ENCODE results near the gene TACC3.

Gene TACC3

DNA sequence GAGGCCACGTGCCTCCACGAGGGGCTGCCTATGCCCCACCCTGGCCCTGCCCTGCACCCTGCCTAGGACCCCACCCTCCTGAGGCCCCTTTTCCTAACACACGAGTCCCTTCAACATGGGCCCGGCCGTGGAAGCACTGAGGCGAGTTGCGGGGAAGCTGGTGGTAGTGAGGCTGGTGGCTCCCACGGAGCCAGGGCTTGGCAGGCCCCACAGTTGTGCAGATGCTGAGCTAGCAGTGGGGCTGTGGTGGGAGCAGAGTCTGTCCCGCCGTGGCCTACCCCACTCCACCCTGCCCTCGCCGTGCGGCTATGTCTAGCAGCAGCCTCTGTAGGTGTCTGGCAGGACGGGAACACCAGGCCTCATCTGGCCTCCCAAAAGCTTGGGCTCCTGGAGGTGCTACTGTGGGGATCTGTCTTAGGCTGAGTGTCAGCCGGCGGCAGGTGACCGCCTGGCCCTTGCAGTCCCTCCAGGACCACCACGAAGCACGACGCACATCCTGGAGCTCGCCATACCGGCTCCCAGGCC lies 18.8 kb downstream of the TACC3 start:
- no peak overlapping the region for H3K18ac ChIP-seq (ENCODE audit: low read depth in 1 of 2, low read length in 2 of 2)
- H3K14ac ChIP-seq (ENCODE audit: low read length in 2 of 2): no peak overlapping the region
- no peak overlapping the region for H2AFZ ChIP-seq (ENCODE audit: low read depth, low read length)
- no peak overlapping the region for H2AK5ac ChIP-seq (ENCODE audit: low read length, severe bottlenecking)
- H3K9me3 ChIP-seq (ENCODE audit: control insufficient read depth, low read length): peaks cover 25% of the 10 kb centered on the region
- H3K4me1 ChIP-seq (ENCODE audit: control insufficient read depth, insufficient read depth, low read depth, low read length): no peaks in the 10 kb centered on the region
- no peak for DNase-seq
- no peak overlapping the region for H3K4me3 ChIP-seq (ENCODE audit: insufficient read depth in 1 of 2, low read depth in 1 of 2, low read length in 2 of 2)
- H3K27me3 ChIP-seq (ENCODE audit: control insufficient read depth in 1 of 2, insufficient read depth in 1 of 2, low read length in 2 of 2): no peaks in the 10 kb centered on the region
- over 99% methylated on average over 20 of the region's 22 CpGs for WGBS
- no peak overlapping the region for H2BK5ac ChIP-seq (ENCODE audit: low read depth, low read length, poor library complexity, severe bottlenecking)
- peaks cover 45 to 87% of the 10 kb centered on the region in 2 experiments for H3K36me3 ChIP-seq (ENCODE audit: control insufficient read depth in 1 of 2, insufficient read depth in 2 of 2, low read depth in 1 of 2, low read length in 2 of 2)
- H3K23ac ChIP-seq (ENCODE audit: low read length in 2 of 2): no peak overlapping the region
- H3K4me2 ChIP-seq (ENCODE audit: low read length, poor library complexity, severe bottlenecking): no peak overlapping the region
- peak overlapping the region in 1 of 2 experiments; percentile 15 for H3K4ac ChIP-seq (ENCODE audit: low read depth in 1 of 2, low read length in 2 of 2)
- no peak overlapping the region for H2BK15ac ChIP-seq (ENCODE audit: low read depth, poor library complexity, severe bottlenecking)
- H4K91ac ChIP-seq (ENCODE audit: low read length): no peak overlapping the region
- no peak overlapping the region for H2BK12ac ChIP-seq (ENCODE audit: low read length in 2 of 2)
- H4K8ac ChIP-seq (ENCODE audit: low read length): peak overlapping the region; percentile 19
- no peak overlapping the region for H3K9ac ChIP-seq (ENCODE audit: low read length)
- H3K79me1 ChIP-seq (replicated peaks; ENCODE audit: low read length, poor library complexity, severe bottlenecking): peaks cover 40% of the 10 kb centered on the region
- no peak overlapping the region for H3K27ac ChIP-seq (ENCODE audit: low read length, poor library complexity, severe bottlenecking)
- H2BK120ac ChIP-seq (ENCODE audit: low read depth, low read length): no peak overlapping the region

DNA sequence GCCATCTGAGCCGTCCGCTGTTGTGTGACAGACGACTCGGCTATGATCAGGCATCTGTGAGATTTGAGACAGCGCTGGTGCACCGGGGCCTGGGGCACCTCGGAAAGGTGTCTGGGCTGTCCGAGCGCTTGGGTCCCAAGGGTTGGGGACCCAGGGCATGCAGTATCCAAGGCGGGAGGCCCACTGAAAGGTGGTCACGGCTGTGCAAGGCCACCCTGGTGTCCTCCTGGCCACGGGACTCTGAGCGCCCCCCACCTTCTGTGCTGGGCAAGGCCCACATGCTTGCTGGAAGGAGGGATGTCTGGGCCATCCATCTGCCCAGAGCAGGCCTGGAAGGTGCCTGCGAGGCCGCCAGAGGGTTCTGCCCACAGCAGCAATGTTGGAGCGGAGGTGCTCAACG lies 19.9 kb downstream of the TACC3 start:
- Histone ChIP-seq H2BK12ac (ENCODE audit: low read length in 2 of 2) (no peak overlapping the region), H2AK5ac (ENCODE audit: low read length, severe bottlenecking) (no peak overlapping the region), H3K9me3 (ENCODE audit: control insufficient read depth, low read length) (peaks cover 25% of the 10 kb centered on the region), H2BK5ac (ENCODE audit: low read depth, low read length, poor library complexity, severe bottlenecking) (no peak overlapping the region), H3K9ac (ENCODE audit: low read length) (no peak overlapping the region), H3K4me2 (ENCODE audit: low read length, poor library complexity, severe bottlenecking) (no peak overlapping the region), H3K4ac (ENCODE audit: low read depth in 1 of 2, low read length in 2 of 2) (no peak overlapping the region), H3K18ac (ENCODE audit: low read depth in 1 of 2, low read length in 2 of 2) (no peak overlapping the region), H3K14ac (ENCODE audit: low read length in 2 of 2) (no peak overlapping the region), H4K8ac (ENCODE audit: low read length) (no peak overlapping the region), H3K36me3 (ENCODE audit: control insufficient read depth in 1 of 2, insufficient read depth in 2 of 2, low read depth in 1 of 2, low read length in 2 of 2) (peaks cover 38 to 82% of the 10 kb centered on the region in 2 experiments), H2BK15ac (ENCODE audit: low read depth, poor library complexity, severe bottlenecking) (no peak overlapping the region), H2BK120ac (ENCODE audit: low read depth, low read length) (no peak overlapping the region), H2AFZ (ENCODE audit: low read depth, low read length) (no peak overlapping the region), H4K91ac (ENCODE audit: low read length) (no peak overlapping the region), H3K27ac (ENCODE audit: low read length, poor library complexity, severe bottlenecking) (no peak overlapping the region), H3K4me1 (ENCODE audit: control insufficient read depth, insufficient read depth, low read depth, low read length) (no peaks in the 10 kb centered on the region), H3K27me3 (ENCODE audit: control insufficient read depth in 1 of 2, insufficient read depth in 1 of 2, low read length in 2 of 2) (no peaks in the 10 kb centered on the region), H3K79me1 (replicated peaks; ENCODE audit: low read length, poor library complexity, severe bottlenecking) (peaks cover 35% of the 10 kb centered on the region), H3K23ac (ENCODE audit: low read length in 2 of 2) (no peak overlapping the region), H3K4me3 (ENCODE audit: insufficient read depth in 1 of 2, low read depth in 1 of 2, low read length in 2 of 2) (no peak overlapping the region)
- WGBS: 92% methylated on average over 17 of the region's 17 CpGs
- no peak for DNase-seq

DNA sequence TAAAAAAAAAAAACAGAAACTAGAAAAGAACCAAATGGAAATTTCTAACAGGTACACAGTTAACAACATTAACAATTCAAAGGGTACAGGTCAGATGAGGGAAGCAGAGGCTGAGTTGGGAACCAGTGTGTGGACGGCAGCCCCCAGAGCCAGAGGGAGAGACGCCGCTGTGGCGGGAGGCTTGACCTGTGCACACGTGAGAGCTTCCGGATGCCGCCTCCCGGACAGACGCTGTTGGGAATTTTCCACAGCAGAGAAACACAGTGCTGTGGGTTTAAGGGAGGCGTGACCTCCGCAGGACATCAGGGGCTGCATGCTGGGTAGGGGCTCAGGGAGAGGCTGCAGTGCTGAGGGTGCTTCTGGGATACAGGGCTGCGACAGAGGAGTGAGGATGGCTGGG lies 22.2 kb downstream of the TACC3 start:
- no peak overlapping the region for H2BK15ac ChIP-seq (ENCODE audit: low read depth, poor library complexity, severe bottlenecking)
- H3K23ac ChIP-seq (ENCODE audit: low read length in 2 of 2): no peak overlapping the region
- no peak overlapping the region for H2BK12ac ChIP-seq (ENCODE audit: low read length in 2 of 2)
- H3K36me3 ChIP-seq (ENCODE audit: control insufficient read depth in 1 of 2, insufficient read depth in 2 of 2, low read depth in 1 of 2, low read length in 2 of 2): peaks cover 15 to 58% of the 10 kb centered on the region in 2 experiments
- H2BK120ac ChIP-seq (ENCODE audit: low read depth, low read length): no peak overlapping the region
- H3K18ac ChIP-seq (ENCODE audit: low read depth in 1 of 2, low read length in 2 of 2): no peak overlapping the region
- H3K4me1 ChIP-seq (ENCODE audit: control insufficient read depth, insufficient read depth, low read depth, low read length): peaks cover 12% of the 10 kb centered on the region
- no peak overlapping the region for H3K9ac ChIP-seq (ENCODE audit: low read length)
- H3K4ac ChIP-seq (ENCODE audit: low read depth in 1 of 2, low read length in 2 of 2): no peak overlapping the region
- no peak overlapping the region for H4K8ac ChIP-seq (ENCODE audit: low read length)
- no peak overlapping the region for H2BK5ac ChIP-seq (ENCODE audit: low read depth, low read length, poor library complexity, severe bottlenecking)
- H3K27ac ChIP-seq (ENCODE audit: low read length, poor library complexity, severe bottlenecking): no peak overlapping the region
- peaks cover 0 to 7% of the 10 kb centered on the region in 2 experiments for H3K27me3 ChIP-seq (ENCODE audit: control insufficient read depth in 1 of 2, insufficient read depth in 1 of 2, low read length in 2 of 2)
- H3K79me1 ChIP-seq (replicated peaks; ENCODE audit: low read length, poor library complexity, severe bottlenecking): peaks cover 18% of the 10 kb centered on the region
- H4K91ac ChIP-seq (ENCODE audit: low read length): no peak overlapping the region
- no peak overlapping the region for H3K4me2 ChIP-seq (ENCODE audit: low read length, poor library complexity, severe bottlenecking)
- H2AK5ac ChIP-seq (ENCODE audit: low read length, severe bottlenecking): no peak overlapping the region
- H3K4me3 ChIP-seq (ENCODE audit: insufficient read depth in 1 of 2, low read depth in 1 of 2, low read length in 2 of 2): no peak overlapping the region
- DNase-seq: no peak
- H2AFZ ChIP-seq (ENCODE audit: low read depth, low read length): no peak overlapping the region
- H3K14ac ChIP-seq (ENCODE audit: low read length in 2 of 2): no peak overlapping the region
- WGBS: 73% methylated on average over 12 of the region's 12 CpGs
- peaks cover 7% of the 10 kb centered on the region for H3K9me3 ChIP-seq (ENCODE audit: control insufficient read depth, low read length)

DNA sequence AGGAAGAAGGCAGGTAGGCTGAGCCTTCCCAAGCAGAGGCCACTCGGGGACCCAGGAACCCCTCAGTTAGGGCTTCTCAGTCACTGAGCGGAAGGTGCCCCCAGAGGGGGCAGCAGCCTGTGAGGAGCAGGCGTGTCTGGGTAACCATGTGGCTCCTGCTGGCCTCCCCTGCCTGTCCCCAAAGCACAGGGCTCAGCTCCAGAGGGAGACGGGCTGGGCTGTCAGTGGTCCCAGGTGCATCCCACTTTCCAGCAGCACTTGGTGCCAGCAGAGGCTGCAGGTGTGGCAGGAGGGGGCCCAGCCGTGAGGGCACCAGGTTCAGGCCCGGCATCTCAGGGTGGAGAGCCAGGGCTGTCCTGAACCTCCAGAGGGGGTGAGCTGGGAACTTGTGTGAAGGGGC lies 22.7 kb downstream of the TACC3 start:
- Histone ChIP-seq H3K4me3 (ENCODE audit: insufficient read depth in 1 of 2, low read depth in 1 of 2, low read length in 2 of 2) (no peak overlapping the region), H3K4me2 (ENCODE audit: low read length, poor library complexity, severe bottlenecking) (no peak overlapping the region), H3K14ac (ENCODE audit: low read length in 2 of 2) (no peak overlapping the region), H4K8ac (ENCODE audit: low read length) (no peak overlapping the region), H3K27me3 (ENCODE audit: control insufficient read depth in 1 of 2, insufficient read depth in 1 of 2, low read length in 2 of 2) (peaks cover 0 to 7% of the 10 kb centered on the region in 2 experiments), H3K4ac (ENCODE audit: low read depth in 1 of 2, low read length in 2 of 2) (no peak overlapping the region), H3K4me1 (ENCODE audit: control insufficient read depth, insufficient read depth, low read depth, low read length) (peaks cover 12% of the 10 kb centered on the region), H2BK12ac (ENCODE audit: low read length in 2 of 2) (no peak overlapping the region), H3K9me3 (ENCODE audit: control insufficient read depth, low read length) (peaks cover 4% of the 10 kb centered on the region), H2AFZ (ENCODE audit: low read depth, low read length) (no peak overlapping the region), H2AK5ac (ENCODE audit: low read length, severe bottlenecking) (no peak overlapping the region), H2BK5ac (ENCODE audit: low read depth, low read length, poor library complexity, severe bottlenecking) (no peak overlapping the region), H4K91ac (ENCODE audit: low read length) (no peak overlapping the region), H3K36me3 (ENCODE audit: control insufficient read depth in 1 of 2, insufficient read depth in 2 of 2, low read depth in 1 of 2, low read length in 2 of 2) (peaks cover 13 to 55% of the 10 kb centered on the region in 2 experiments), H3K79me1 (replicated peaks; ENCODE audit: low read length, poor library complexity, severe bottlenecking) (peaks cover 18% of the 10 kb centered on the region), H2BK120ac (ENCODE audit: low read depth, low read length) (no peak overlapping the region), H3K9ac (ENCODE audit: low read length) (no peak overlapping the region), H3K18ac (ENCODE audit: low read depth in 1 of 2, low read length in 2 of 2) (no peak overlapping the region), H3K27ac (ENCODE audit: low read length, poor library complexity, severe bottlenecking) (no peak overlapping the region), H3K23ac (ENCODE audit: low read length in 2 of 2) (no peak overlapping the region), H2BK15ac (ENCODE audit: low read depth, poor library complexity, severe bottlenecking) (no peak overlapping the region)
- no peak for DNase-seq
- 96% methylated on average over 6 of the region's 6 CpGs for WGBS

Data from mesenchymal stem cell (in vitro differentiated cells and primary cell).